Measurements from ENCODE around the gene CMBL. TPM values are rescaled to one million over a fixed set of nuclear protein-coding genes. Genes with fewer than 3 reads are reported as not detected.

CMBL gene
- 5.8 and 7.3 TPM in 2 replicates for total RNA-seq

DNA sequence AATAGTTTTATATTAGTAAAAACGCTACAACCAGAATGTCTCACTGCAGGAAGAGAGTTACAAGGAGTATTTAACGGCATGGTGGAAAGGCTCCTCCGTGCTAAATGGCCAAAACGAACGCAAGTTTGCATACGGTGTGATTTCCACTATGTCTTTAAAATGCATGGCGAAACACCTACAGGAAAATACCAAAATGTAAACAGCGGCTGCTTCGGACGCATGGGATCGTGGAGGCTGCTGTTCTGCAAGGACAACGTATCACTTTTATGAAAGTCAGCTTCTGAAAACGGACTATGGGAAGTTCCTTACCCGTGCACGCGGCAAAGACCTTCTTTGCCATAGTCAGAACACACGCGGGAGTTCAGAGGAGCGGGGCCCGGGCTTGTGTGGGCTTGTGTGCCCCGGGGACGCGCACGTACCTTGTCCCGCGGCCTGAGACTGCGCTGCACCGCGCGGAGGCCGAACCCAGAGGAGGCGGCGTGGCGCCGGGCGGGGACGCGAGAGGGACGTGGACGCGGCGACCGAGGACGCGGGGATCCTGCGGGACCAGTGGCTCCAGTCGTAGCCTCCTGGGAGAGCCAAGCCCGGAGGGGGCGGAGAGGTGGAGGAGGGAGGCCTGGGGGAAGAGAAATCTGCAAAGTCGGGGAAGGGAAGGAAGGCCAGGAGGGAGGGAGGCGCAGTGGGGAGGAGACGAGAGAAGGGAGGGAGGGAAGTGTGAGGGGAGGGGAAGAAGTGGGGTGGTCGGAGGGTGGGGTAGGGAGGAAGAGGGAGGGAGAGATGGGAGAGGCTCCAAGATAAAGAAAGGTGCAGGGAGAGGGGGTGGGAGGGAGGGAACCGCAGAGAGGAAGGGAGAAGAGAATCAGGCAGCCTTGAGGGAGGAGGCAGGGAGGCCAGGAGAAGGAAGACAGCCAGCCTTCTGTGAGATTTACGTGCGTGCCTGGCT lies at the start of gene CMBL:
TSS of gene CMBL (minus strand) at position 697 of the 943 bp plus-strand sequence. CDS start 17,140 bp downstream, outside the sequence.

DNA sequence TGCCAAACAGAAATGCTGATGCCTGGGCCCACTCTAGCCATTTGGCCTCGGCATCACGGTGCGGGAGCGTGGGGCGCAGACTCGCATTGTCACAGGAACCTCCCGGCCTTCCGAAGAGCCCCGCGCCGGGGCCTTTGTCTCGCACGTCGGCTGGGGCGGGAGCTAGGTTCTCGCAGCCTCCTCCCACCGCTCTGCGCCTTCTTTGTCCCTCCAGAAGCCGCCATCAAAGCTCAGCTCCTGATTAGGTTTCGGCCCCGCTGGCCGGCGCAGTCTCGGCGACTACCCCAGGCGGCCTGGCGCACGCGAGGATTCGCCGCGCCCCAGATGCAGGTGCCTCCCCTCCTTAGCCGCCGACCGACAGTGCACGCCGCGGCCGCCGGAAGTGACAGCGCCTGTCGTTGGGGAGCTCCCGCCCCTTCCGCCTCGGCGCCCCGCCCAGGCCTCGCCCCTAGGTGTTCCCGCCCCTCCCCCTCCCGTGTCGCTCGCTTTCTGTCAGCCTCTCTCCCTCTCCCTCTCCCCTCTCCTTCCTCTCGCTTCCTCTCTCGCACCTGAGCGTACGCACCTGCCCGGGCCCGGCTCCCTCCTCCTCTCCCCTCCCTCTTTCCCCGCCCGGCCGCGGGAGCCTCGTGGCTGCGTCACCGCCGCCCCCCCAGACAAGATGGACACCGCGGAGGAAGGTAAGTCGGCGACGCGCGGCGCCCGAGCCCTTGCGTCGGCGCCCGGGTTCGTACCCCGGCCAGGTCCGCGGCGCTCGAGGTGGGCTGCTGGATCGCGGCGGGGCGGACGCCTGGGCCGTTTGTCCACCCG lies 45.7 kb upstream of the CMBL start, which contains the start of gene MARCHF6:
TSS of gene MARCHF6 (plus strand) at position 455 of the 807 bp plus-strand sequence. CDS start at position 659, 204 bp downstream.

DNA sequence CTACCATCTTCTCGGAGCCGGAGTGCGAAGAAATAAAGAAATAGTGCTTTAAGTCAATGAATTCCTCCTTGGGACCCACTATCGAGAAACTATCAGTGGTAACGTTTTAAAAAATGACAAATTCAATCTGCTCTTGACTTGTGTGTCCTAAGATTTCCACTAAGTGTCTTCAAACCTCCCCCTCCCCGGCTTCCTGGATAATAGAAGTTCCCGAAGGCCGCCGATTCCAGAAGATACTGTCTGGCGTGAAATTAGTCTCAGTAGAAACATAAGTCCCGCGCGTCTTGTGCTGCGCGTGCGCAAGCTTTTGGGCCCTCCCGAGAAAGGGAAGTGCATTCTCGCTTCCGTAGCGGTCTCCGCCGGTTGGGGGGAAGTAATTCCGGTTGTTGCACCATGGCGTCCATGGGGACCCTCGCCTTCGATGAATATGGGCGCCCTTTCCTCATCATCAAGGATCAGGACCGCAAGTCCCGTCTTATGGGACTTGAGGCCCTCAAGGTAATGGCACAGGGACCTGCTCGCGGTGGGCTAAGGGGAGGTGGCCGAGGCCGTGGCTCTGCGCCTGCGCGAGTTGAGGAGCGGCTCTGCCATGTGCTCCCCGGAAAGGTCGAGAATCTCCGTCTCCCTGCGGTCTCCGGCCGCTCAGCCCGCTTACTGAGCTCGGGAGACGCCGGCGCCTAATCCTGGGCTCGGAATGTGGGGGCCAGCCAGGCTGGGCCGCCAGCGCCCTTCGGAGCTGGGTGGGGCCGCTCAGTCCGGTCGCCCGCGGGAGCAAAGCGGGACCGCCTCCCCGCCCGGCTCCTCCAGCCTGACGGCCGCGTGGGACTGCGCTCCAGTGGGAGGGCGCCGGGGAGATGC lies 57.5 kb downstream of the CMBL start, which contains the start of gene CCT5:
TSS of gene CCT5 (plus strand) at position 333 of the 858 bp plus-strand sequence. CDS start at position 394, 61 bp downstream.

Other genes with a start within 250 kb of the CMBL start
- 19.4 and 21.6 TPM in 2 replicates for gene ATPSCKMT, start 58.0 kb downstream of the CMBL start, total RNA-seq
- gene CCT5, start 57.6 kb downstream of the CMBL start, total RNA-seq = 430 and 613 TPM in 2 replicates
- 47.6 and 66.5 TPM in 2 replicates for gene MARCHF6, start 45.8 kb upstream of the CMBL start, total RNA-seq
- 0.26 and 0.31 TPM in 2 replicates for gene ROPN1L, start 134.0 kb upstream of the CMBL start, total RNA-seq